Hepatocyte (in vitro differentiated cells): ENCODE results near the gene TTC31.

Experiments used
- CTCF ChIP-seq: fragments of 200-600 bp; sonication (generic); IDR thresholded peaks from 2 replicates; pipeline ENCODE4 v1.5.1; 2016; ENCODE audit warnings: antibody characterized with exemption, mild to moderate bottlenecking; ENCODE audit not compliant: poor library complexity
- EZH2 ChIP-seq: fragments of 200-600 bp; sonication (generic); IDR thresholded peaks from 2 replicates; pipeline ENCODE4 v1.6.1; 2016; ENCODE audit warnings: antibody characterized with exemption, mild to moderate bottlenecking, borderline replicate concordance

- TF ChIP-seq CTCF (no peak), EZH2 (no peak)
These were observed 44.6 kb upstream of the TTC31 start for GRCh38 chr2:74438248-74438647.
